Body of pancreas (tissue), 4 donors: ENCODE results near the gene SLC9A5. TPM values are rescaled to one million over a fixed set of nuclear protein-coding genes. Genes with fewer than 3 reads are reported as not detected.

Experiments used
- ATAC-seq: fragments of 150-250 bp; one replicate; pipeline ENCODE4 v1.9.1; 2016
- DNase-seq, 4 donors: peaks; one replicate each; pipeline ENCODE4 v3.0.0-alpha.2; 2019
- H3K27ac ChIP-seq, 4 donors: fragments of 200-600 bp; sonication (generic); 1 replicate in 3 of 4; 2 replicates in 1 of 4; pipeline versions ENCODE4 v1.5.1 to v1.6.1; 2016 to 2019; ENCODE audit warnings: mild to moderate bottlenecking in 1 of 4, mixed read lengths in 1 of 4, moderate library complexity in 1 of 4
- H3K27me3 ChIP-seq, 2 donors: fragments of 200-600 bp; sonication (generic); one replicate each; pipeline ENCODE4 v1.6.0; 2016; ENCODE audit warnings: mild to moderate bottlenecking in 1 of 2
- H3K36me3 ChIP-seq, 2 donors: fragments of 200-600 bp; sonication (generic); replicated peaks in 1 of 2; 2 replicates each; pipeline ENCODE4 v1.5.1; 2016; ENCODE audit warnings: low read depth in 2 of 2; ENCODE audit not compliant: insufficient read depth in 1 of 2
- H3K4me1 ChIP-seq: fragments of 200-600 bp; sonication (generic); one replicate; pipeline ENCODE4 v1.6.0; 2016
- H3K4me3 ChIP-seq, 2 donors: fragments of 200-600 bp; sonication (generic); 1 replicate in 1 of 2; 2 replicates in 1 of 2; pipeline ENCODE4 v1.5.1; 2016 to 2019
- H3K9me3 ChIP-seq, 3 donors: fragments of 200-600 bp; sonication (generic); 1 replicate in 2 of 3; 2 replicates in 1 of 3; pipeline ENCODE4 v1.5.1; 2016
- POLR2A ChIP-seq, 3 donors: fragments of 450-650 bp; IDR thresholded peaks; one replicate each; pipeline ENCODE4 v1.6.1; 2016; ENCODE audit warnings: antibody characterized with exemption in 3 of 3, mild to moderate bottlenecking in 2 of 3
- WGBS, 2 donors: methylation state at CpG; one replicate each; pipeline ENCODE4 v1.1.5; 2017; 5-methylcytosine and 5-hydroxymethylcytosine counted together
- intact Hi-C: fragments of 100-400 bp; cut with DNase I; formaldehyde crosslinking; loops from one replicate; pipeline ENCODE4 v1.15.1; 2023
- total RNA-seq, 2 donors: library from RNA; depleted of rRNA; stranded (reverse); fragments of >200 nt; gene quantifications; one replicate each; pipeline ENCODE4 v1.1.0, GENCODE V29; 2016
- TF ChIP-seq, protein P1 (sequence below), 7 experiments: fragments of 450-650 bp in 4 of 7; fragments of 200-600 bp in 3 of 7; sonication (generic) in 3 of 7; IDR thresholded peaks; one replicate each; pipeline ENCODE4 v1.5.1; 2016 to 2019; ENCODE audit warnings: antibody characterized with exemption in 7 of 7

SLC9A5 gene
- total RNA-seq, 2 donors from 2014 or later = 0.26 to 0.33 TPM

DNA sequence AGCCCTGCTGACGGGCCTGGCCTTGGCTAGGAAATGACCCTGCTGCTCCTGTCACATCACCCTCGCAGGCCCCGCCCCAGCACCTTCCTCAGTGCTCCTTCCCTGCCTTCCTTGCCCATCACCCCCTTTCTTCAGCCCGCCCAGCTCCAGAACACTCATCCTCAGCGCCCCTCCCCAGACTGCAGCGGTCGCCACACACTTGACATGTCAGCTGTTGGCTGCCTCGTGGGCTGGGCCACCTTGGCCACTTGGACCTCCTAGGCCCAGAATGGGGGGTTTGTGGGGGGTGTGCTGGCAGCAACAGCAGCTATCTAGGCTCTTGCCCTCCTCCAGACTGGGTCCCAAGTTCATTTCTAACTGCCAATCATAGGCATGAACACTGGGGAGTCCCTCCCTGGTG, 39.2 kb upstream of the SLC9A5 start:
- 87 to 91% methylated on average over 8 of the region's 8 CpGs for whole genome bisulfite sequencing, 2 donors
- no peaks in the 10 kb centered on the region for H3K36me3 ChIP-seq
- intact Hi-C loops = no loop called here
- ATAC-seq = no peak
- no peak overlapping the region for H3K27ac ChIP-seq
- no peak for DNase-seq
- no peak for TF ChIP-seq POLR2A (IDR thresholded peaks at IDR 0.05)
- TF ChIP-seq, protein P1, sequence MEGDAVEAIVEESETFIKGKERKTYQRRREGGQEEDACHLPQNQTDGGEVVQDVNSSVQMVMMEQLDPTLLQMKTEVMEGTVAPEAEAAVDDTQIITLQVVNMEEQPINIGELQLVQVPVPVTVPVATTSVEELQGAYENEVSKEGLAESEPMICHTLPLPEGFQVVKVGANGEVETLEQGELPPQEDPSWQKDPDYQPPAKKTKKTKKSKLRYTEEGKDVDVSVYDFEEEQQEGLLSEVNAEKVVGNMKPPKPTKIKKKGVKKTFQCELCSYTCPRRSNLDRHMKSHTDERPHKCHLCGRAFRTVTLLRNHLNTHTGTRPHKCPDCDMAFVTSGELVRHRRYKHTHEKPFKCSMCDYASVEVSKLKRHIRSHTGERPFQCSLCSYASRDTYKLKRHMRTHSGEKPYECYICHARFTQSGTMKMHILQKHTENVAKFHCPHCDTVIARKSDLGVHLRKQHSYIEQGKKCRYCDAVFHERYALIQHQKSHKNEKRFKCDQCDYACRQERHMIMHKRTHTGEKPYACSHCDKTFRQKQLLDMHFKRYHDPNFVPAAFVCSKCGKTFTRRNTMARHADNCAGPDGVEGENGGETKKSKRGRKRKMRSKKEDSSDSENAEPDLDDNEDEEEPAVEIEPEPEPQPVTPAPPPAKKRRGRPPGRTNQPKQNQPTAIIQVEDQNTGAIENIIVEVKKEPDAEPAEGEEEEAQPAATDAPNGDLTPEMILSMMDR (IDR thresholded peaks at IDR 0.05) = no peak
- no peaks in the 10 kb centered on the region for H3K27me3 ChIP-seq
- H3K9me3 ChIP-seq = no peaks in the 10 kb centered on the region
- H3K4me1 ChIP-seq = peaks cover 20% of the 10 kb centered on the region
- no peak overlapping the region for H3K4me3 ChIP-seq

DNA sequence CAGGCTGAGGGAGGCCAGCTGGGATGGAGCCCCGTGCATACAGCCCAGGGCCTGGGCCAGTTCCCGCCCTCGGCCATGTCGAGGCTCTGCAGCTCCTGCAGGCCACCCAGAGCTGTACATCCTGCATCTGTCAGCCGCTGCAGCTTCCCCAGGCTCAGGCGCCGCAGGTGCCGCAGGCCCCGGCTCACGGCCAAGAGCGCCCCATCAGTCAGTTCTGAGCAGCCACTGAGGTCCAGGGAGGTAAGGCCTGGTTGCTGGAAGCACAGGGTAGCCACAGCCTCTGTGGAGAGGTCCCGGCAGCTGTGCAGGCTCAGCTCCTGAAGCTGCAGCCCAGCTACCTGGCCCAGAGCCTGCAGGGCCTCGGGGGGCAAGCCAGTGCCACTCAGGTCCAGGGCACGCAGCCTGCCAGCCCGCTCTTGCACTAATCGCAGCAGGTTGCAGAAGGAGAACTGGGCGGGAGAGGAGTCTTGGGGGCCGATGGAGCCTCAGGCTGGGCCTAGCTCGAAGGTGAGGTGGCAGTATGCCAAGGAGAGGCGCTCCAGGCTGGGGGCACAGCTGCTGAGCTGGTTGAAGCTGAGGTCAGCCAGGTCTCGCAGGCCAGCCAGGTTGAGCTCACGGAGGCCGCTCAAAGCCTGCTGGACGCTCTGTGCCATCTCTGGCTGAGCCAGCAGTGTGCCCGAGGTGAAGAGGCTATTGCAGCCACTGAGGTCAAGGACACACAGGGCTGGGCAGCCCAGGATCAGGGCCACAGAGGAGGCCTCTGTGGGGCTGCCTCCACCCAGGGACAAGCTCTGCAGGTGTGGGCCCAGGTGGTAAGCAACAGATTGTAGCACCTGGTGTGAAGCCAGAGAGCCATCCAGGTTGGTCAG, 38.5 kb upstream of the SLC9A5 start:
- intact Hi-C loops = no loop called here
- no peak overlapping the region for H3K4me3 ChIP-seq
- DNase-seq = peak in 1 of 4 donors; percentile 33
- no peak for ATAC-seq
- peaks cover 27% of the 10 kb centered on the region for H3K4me1 ChIP-seq
- H3K9me3 ChIP-seq = no peaks in the 10 kb centered on the region
- H3K36me3 ChIP-seq = no peaks in the 10 kb centered on the region
- TF ChIP-seq, protein P1 (IDR thresholded peaks at IDR 0.05) = no peak
- TF ChIP-seq POLR2A (IDR thresholded peaks at IDR 0.05) = no peak
- no peaks in the 10 kb centered on the region for H3K27me3 ChIP-seq
- no peak overlapping the region for H3K27ac ChIP-seq
- WGBS, 2 donors = 85 to 88% methylated on average over 6 to 24 of the region's 25 CpGs

DNA sequence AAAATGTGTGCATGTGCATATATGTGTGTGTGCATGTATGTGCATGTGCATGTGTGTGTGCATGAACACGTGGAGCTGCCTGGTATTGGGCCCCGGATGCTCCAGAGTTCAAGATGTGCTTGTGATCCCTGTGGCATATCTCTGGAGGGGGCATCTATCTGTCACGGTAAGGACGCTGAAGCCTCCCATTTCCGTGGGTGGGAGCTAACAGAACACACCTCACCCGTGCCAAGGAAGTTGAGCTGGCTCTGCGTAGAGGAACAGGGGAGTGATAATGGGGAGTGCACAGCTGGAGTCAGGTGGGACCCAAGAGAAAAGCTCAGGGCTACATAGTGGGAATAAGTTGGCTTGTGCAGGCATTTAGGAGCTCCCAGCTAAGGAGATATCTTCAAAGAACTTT, 37.1 kb upstream of the SLC9A5 start:
- Histone ChIP-seq H3K36me3 (no peaks in the 10 kb centered on the region), H3K27ac (no peak overlapping the region), H3K4me3 (no peak overlapping the region), H3K4me1 (peaks cover 33% of the 10 kb centered on the region), H3K9me3 (no peaks in the 10 kb centered on the region), H3K27me3 (no peaks in the 10 kb centered on the region)
- DNase-seq = no peak
- 82 to 89% methylated on average over 7 of the region's 7 CpGs for WGBS, 2 donors
- intact Hi-C loops = no loop called here
- TF ChIP-seq, protein P1 (IDR thresholded peaks at IDR 0.05) = no peak
- no peak for TF ChIP-seq POLR2A (IDR thresholded peaks at IDR 0.05)
- ATAC-seq = no peak

DNA sequence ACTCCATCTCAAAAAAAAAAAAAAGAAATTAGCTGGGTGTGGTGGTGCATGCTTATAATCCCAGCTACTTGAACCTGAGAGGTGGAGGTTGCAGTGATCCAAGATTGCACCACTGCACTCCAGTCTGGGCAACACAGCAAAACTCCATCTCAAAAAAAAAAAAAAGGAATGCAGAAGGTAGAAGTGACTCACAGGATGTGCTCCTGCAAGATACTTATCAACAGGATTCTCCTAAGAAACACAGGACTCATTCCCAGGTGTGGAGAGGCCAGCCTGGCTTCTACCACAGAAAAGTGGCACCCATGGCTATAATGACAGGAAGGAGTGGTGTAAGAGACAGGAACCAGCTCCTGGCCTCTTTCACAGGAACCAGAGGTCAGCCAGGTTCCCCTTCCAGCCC, 36.0 kb upstream of the SLC9A5 start:
- DNase-seq (no peak), ATAC-seq (no peak)
- no peaks in the 10 kb centered on the region for H3K27me3 ChIP-seq
- intact Hi-C loops = no loop called here
- no peak for TF ChIP-seq POLR2A (IDR thresholded peaks at IDR 0.05)
- TF ChIP-seq, protein P1 (IDR thresholded peaks at IDR 0.05) = no peak
- H3K9me3 ChIP-seq = no peaks in the 10 kb centered on the region
- H3K4me1 ChIP-seq = peaks cover 33% of the 10 kb centered on the region
- H3K27ac ChIP-seq = peak overlapping the region; percentile 50 to 81 (median 69)
- H3K36me3 ChIP-seq = no peaks in the 10 kb centered on the region
- H3K4me3 ChIP-seq = no peak overlapping the region
